Adrenal gland (tissue), 5 donors: ENCODE results near the gene HHAT.

ENCODE experiments used
- POLR2A ChIP-seq, 2 donors: fragments of 450-650 bp; IDR thresholded peaks; one replicate each; pipeline ENCODE4 v1.6.1; 2017; ENCODE audit warnings: antibody characterized with exemption in 2 of 2, mild to moderate bottlenecking in 2 of 2, moderate library complexity in 1 of 2
- TF ChIP-seq, protein P1 (sequence below), 6 experiments: fragments of 450-650 bp in 4 of 6; fragments of 200-600 bp in 2 of 6; sonication (generic) in 1 of 6; IDR thresholded peaks; 1 replicate in 5 of 6; 2 replicates in 1 of 6; pipeline versions ENCODE4 v1.5.1 to v1.8.0; 2016 to 2021; ENCODE audit warnings: antibody characterized with exemption in 6 of 6, mild to moderate bottlenecking in 2 of 6, moderate library complexity in 1 of 6
- donor health status: DM: no; HTN: no; CAD: no.

DNA sequence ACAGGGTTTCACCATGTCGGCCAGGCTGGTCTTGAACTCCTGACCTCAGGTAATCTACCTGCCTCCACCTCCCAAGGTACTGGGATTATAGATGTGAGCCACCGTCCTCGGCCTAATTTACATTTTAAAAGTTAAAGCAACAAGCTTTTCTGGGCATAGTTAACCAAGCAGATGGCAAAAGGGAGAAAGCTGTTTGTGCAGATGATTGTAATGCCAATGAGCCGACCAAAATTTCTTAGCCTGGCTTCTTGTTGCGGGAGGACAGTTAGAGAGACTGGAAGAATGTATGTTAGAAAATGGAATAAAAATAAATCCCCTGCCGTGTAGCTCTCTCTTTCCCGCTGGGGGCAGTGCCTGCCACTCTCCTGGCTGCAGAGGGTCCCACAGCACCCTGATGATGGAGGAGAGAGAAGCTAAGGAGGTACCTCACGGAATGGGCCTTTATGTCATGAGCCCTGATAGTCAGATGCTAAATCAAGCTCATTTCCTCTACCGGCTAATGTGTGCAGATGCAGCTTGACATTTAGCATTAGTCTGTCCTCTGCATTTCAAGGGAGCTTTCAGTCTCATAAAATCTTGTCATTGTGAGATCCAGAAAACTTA is 87.2 kb downstream of the HHAT start:
- TF ChIP-seq, protein P1, sequence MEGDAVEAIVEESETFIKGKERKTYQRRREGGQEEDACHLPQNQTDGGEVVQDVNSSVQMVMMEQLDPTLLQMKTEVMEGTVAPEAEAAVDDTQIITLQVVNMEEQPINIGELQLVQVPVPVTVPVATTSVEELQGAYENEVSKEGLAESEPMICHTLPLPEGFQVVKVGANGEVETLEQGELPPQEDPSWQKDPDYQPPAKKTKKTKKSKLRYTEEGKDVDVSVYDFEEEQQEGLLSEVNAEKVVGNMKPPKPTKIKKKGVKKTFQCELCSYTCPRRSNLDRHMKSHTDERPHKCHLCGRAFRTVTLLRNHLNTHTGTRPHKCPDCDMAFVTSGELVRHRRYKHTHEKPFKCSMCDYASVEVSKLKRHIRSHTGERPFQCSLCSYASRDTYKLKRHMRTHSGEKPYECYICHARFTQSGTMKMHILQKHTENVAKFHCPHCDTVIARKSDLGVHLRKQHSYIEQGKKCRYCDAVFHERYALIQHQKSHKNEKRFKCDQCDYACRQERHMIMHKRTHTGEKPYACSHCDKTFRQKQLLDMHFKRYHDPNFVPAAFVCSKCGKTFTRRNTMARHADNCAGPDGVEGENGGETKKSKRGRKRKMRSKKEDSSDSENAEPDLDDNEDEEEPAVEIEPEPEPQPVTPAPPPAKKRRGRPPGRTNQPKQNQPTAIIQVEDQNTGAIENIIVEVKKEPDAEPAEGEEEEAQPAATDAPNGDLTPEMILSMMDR (IDR thresholded peaks at IDR 0.05) = no peak
- TF ChIP-seq POLR2A (IDR thresholded peaks at IDR 0.05) = no peak
